Ovary (tissue), 9 donors: ENCODE measurements around the gene LENG8. TPM values are rescaled to one million over a fixed set of nuclear protein-coding genes. Genes with fewer than 3 reads are reported as not detected.

Experiments
- DNase-seq, 5 donors: peaks; one replicate each; pipeline ENCODE4 v3.0.0-alpha.2; 2019 to 2020
- H3K27ac ChIP-seq, 2 donors: fragments of 200-600 bp; one replicate each; pipeline versions ENCODE4 v1.5.1 to v1.8.0; 2019 to 2022
- H3K27me3 ChIP-seq: fragments of 200-600 bp; one replicate; pipeline ENCODE4 v1.8.0; 2022
- H3K36me3 ChIP-seq: fragments of 200-600 bp; sonication (generic); one replicate; pipeline ENCODE4 v1.5.1; 2019
- H3K4me1 ChIP-seq: one replicate; pipeline ENCODE4 v1.8.1; 2013; ENCODE audit warnings: mild to moderate bottlenecking, moderate library complexity; ENCODE audit not compliant: insufficient read depth
- H3K4me3 ChIP-seq: fragments of 200-600 bp; sonication (generic); one replicate; pipeline ENCODE4 v1.5.1; 2017
- H3K9me3 ChIP-seq, 2 donors: fragments of 200-600 bp in 1 of 2; sonication (generic) in 1 of 2; one replicate each; pipeline versions ENCODE4 v1.5.1 to v1.8.1; 2013 to 2019; ENCODE audit warnings: mild to moderate bottlenecking in 1 of 2, moderate library complexity in 1 of 2
- EP300 ChIP-seq: sonication (generic); formaldehyde crosslinking; IDR thresholded peaks from one replicate; pipeline ENCODE4 v1.6.1; 2017; ENCODE audit warnings: antibody characterized with exemption
- POLR2A ChIP-seq: fragments of 450-650 bp; IDR thresholded peaks from one replicate; pipeline ENCODE4 v1.6.1; 2017; ENCODE audit warnings: antibody characterized with exemption, mild to moderate bottlenecking, moderate library complexity
- WGBS, 3 donors: extraction: QIAGEN DNeasy Blood & Tissue Kit in 1 of 3; methylation state at CpG; one replicate each; pipeline versions ENCODE4 v1.1.5 to v1.1.7; 2013 to 2017; 5-methylcytosine and 5-hydroxymethylcytosine counted together
- intact Hi-C, 4 donors: fragments of 100-400 bp; cut with DNase I; formaldehyde crosslinking; loops; one replicate each; pipeline versions ENCODE4 v1.11.0 to v1.15.1; 2022 to 2023
- polyA plus RNA-seq, 2 donors: library from polyadenylated mRNA; stranded (reverse); fragments of 200-250 nt in 1 of 2; fragments of 350-450 nt in 1 of 2; fragmentation: Illumina TruSeq in 1 of 2; extraction: RNeasy Lipid Tissue Mini Kit (QIAGEN cat#74804) in 1 of 2; gene quantifications; one replicate each; pipeline ENCODE4 v1.2.3, GENCODE V29; 2013 to 2014
- total RNA-seq, 7 donors: library from RNA; depleted of rRNA in 2 of 7; stranded (reverse); fragments of >200 nt in 2 of 7; fragmentation: NEBNext Ultra II Directional in 3 of 7; extraction: Animal tissue kit (Norgen Biotek cat#: 25700) in 3 of 7; gene quantifications; one replicate each; pipeline versions ENCODE4 v1.1.0 to v1.2.4, GENCODE V29; 2016 to 2023
- TF ChIP-seq, protein P1 (sequence below), 3 donors: fragments of 450-650 bp in 2 of 3; fragments of 200-600 bp in 1 of 3; IDR thresholded peaks; one replicate each; pipeline versions ENCODE4 v1.5.1 to v1.8.0; 2016 to 2022; ENCODE audit warnings: antibody characterized with exemption in 3 of 3, mild to moderate bottlenecking in 1 of 3
- donor health status: DM: no; HTN: no; CAD: no; lungs with moderate emphysema.
- donor health status: DM: no; HTN: no; CAD: no.
- donor health status: Bipolar disorder and iron deficiency.
- donor health status: DM: yes; HTN: yes; CAD: no.
- donor health status: DM: no; HTN: no; CAD: no.
- donor health status: DM: yes; HTN: yes; CAD: no.

The LENG8 gene
- total and polyA plus RNA-seq, 9 donors = 29.9 to 207 (median 136) TPM

DNA sequence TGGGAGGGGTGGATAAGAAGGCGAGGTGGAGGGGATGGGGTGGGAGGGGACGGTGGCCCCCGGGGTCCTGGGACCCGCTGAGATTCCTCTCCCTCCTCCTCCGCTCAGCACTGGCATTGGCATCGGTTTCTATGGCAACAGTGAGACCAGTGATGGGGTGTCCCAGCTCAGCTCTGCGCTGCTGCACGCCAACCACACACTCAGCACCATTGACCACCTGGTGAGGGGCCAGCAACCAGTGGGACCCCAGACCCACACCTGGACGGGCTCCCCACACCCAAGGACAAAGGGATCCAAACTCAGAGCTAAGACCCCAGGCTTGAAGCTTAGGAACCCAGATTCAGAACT is 27.9 kb upstream of the LENG8 start:
- TF ChIP-seq EP300 (no peak), POLR2A (no peak)
- Histone ChIP-seq H3K4me3 (no peak overlapping the region), H3K27me3 (no peaks in the 10 kb centered on the region), H3K27ac (no peak overlapping the region), H3K36me3 (no peaks in the 10 kb centered on the region), H3K4me1 (peaks cover 3% of the 10 kb centered on the region), H3K9me3 (no peaks in the 10 kb centered on the region)
- 22 to 35% (median 34%) methylated on average over 8 to 9 of the region's 9 CpGs for WGBS, 3 donors
- intact Hi-C loops = no loop called here
- DNase-seq = no peak

DNA sequence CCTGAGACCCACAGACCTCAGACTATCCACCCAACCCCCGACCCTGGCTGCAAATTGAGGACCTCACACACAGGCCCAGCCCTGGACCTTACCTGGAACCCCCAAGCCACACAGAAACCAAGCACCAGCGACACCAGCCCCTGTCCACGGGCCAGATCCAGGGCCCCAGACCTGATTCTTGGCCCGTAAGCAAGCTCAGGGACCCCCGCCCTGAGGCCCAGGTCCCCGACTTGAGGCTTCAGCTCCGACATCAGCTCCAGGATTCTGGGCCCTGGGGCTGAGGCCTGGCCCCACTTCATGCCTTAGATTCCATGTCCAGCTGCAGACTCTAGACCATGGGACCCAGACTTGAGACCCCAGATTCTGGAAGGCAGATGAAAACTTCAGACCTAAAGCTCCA is 27.5 kb upstream of the LENG8 start:
- TF ChIP-seq, protein P1, sequence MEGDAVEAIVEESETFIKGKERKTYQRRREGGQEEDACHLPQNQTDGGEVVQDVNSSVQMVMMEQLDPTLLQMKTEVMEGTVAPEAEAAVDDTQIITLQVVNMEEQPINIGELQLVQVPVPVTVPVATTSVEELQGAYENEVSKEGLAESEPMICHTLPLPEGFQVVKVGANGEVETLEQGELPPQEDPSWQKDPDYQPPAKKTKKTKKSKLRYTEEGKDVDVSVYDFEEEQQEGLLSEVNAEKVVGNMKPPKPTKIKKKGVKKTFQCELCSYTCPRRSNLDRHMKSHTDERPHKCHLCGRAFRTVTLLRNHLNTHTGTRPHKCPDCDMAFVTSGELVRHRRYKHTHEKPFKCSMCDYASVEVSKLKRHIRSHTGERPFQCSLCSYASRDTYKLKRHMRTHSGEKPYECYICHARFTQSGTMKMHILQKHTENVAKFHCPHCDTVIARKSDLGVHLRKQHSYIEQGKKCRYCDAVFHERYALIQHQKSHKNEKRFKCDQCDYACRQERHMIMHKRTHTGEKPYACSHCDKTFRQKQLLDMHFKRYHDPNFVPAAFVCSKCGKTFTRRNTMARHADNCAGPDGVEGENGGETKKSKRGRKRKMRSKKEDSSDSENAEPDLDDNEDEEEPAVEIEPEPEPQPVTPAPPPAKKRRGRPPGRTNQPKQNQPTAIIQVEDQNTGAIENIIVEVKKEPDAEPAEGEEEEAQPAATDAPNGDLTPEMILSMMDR (IDR thresholded peaks at IDR 0.05) = no peak
- no peak for TF ChIP-seq EP300
- TF ChIP-seq POLR2A = no peak
- Histone ChIP-seq H3K27me3 (no peaks in the 10 kb centered on the region), H3K36me3 (no peaks in the 10 kb centered on the region), H3K9me3 (no peaks in the 10 kb centered on the region), H3K4me3 (no peak overlapping the region), H3K27ac (no peak overlapping the region), H3K4me1 (peaks cover 3% of the 10 kb centered on the region)
- intact Hi-C loops = no loop called here
- WGBS, 3 donors = 85 to 90% (median 88%) methylated on average over 7 of the region's 7 CpGs
- DNase-seq = no peak

DNA sequence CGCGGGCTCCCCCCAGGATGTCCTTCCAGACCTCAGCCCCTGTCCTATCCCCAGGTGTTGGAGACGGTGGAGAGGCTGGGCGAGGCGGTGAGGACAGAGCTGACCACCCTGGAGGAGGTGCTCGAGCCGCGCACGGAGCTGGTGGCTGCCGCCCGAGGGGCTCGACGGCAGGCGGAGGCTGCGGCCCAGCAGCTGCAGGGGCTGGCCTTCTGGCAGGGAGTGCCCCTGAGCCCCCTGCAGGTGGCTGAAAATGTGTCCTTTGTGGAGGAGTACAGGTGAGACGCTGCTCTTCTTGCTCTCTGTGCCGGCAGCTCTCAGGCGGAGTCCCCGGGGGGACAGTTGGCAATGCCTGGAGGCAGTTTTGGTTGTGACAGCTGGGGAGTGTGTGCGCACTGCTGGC is 26.9 kb upstream of the LENG8 start:
- intact Hi-C loops = no loop called here
- no peaks in the 10 kb centered on the region for H3K9me3 ChIP-seq
- no peaks in the 10 kb centered on the region for H3K27me3 ChIP-seq
- peaks cover 3% of the 10 kb centered on the region for H3K4me1 ChIP-seq
- DNase-seq = no peak
- no peaks in the 10 kb centered on the region for H3K36me3 ChIP-seq
- no peak overlapping the region for H3K27ac ChIP-seq
- 79 to 91% (median 80%) methylated on average over 20 of the region's 20 CpGs for WGBS, 3 donors
- H3K4me3 ChIP-seq = no peak overlapping the region
- TF ChIP-seq EP300 (no peak), POLR2A (no peak)
- TF ChIP-seq, protein P1 (IDR thresholded peaks at IDR 0.05) = no peak

DNA sequence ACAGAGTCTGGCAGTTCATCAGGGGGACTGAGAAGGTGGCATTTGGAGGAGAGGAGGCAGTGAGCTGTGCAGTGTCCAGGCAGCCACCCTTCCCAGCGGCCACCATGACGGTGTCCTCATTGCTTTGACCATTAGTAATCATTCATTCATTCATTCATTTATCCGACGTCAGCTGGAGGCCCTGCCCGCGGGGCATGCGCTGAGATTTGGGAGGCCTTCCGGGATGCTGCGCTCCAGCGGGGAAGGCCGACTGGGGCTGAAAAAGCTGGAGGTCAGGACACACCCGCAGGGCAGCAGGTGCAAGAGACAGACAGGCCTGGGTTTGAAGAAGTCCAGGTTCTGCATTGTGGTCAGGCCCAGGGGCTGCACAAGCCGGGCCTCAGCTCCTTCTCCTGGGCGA is 24.8 kb upstream of the LENG8 start:
- DNase-seq = no peak
- 79 to 85% (median 84%) methylated on average over 14 of the region's 14 CpGs for WGBS, 3 donors
- TF ChIP-seq, protein P1 (IDR thresholded peaks at IDR 0.05) = no peak
- TF ChIP-seq EP300 = no peak
- no peak for TF ChIP-seq POLR2A
- no peak overlapping the region for H3K4me3 ChIP-seq
- peaks cover 3% of the 10 kb centered on the region for H3K4me1 ChIP-seq
- no peaks in the 10 kb centered on the region for H3K36me3 ChIP-seq
- no peaks in the 10 kb centered on the region for H3K27me3 ChIP-seq
- intact Hi-C loops = no loop called here
- no peak overlapping the region for H3K27ac ChIP-seq
- no peaks in the 10 kb centered on the region for H3K9me3 ChIP-seq

DNA sequence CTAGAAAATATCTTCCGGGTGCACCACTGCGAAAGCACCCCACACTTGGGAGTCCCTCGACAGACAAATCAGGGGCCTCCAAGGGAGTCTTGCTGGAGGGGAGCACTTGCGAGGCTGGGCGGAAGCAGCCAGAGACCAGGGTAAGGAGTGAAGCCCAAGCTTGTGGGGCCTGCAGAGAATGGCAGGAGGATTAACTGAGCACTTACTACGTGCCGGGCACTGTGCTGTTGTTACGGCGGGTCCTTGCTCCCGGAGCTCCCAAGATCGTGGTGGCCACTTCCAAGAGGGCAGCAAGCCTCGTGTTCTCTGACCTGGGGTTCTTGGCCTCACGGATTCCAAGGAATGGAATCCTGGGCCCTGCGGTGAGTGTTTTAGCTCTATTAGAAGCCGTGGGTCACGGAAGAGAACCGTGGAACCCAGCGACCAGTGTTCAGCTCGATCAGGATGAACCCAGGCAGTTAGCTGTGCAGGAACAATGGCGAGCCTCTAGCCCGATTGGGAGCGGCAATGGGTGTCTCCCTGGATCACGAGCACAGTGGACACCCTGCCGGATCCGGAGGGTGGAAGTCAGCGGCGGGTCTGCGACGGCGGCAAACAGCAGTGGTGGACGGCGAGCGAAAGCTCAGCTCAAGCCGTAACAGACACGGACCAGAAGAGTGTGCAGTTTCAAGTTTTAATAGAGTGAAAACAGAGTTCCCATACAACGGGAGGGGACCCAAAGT is 24.2 kb upstream of the LENG8 start:
- TF ChIP-seq EP300 (no peak), POLR2A (no peak)
- TF ChIP-seq, protein P1 (IDR thresholded peaks at IDR 0.05) = no peak
- H3K27ac ChIP-seq = no peak overlapping the region
- no peak overlapping the region for H3K4me3 ChIP-seq
- intact Hi-C loops = no loop called here
- H3K27me3 ChIP-seq = no peaks in the 10 kb centered on the region
- 82 to 88% (median 85%) methylated on average over 36 of the region's 36 CpGs for WGBS, 3 donors
- no peaks in the 10 kb centered on the region for H3K9me3 ChIP-seq
- no peak for DNase-seq
- H3K36me3 ChIP-seq = no peaks in the 10 kb centered on the region
- peaks cover 3% of the 10 kb centered on the region for H3K4me1 ChIP-seq
